Brain microvascular endothelial cell (primary cell): ENCODE results near the gene SHISAL1.

Experiments
- DNase-seq: peaks from one replicate; pipeline ENCODE4 v3.0.0-alpha.2; 2020
- H3K27ac ChIP-seq: fragments of 250-450 bp; sonication (Bioruptor Pico); 2 replicates; pipeline ENCODE4 v1.5.1; 2020; ENCODE audit warnings: mild to moderate bottlenecking, moderate library complexity
- H3K27me3 ChIP-seq: fragments of 250-450 bp; sonication (Bioruptor Pico); replicated peaks from 2 replicates; pipeline ENCODE4 v1.5.1; 2020; ENCODE audit warnings: mild to moderate bottlenecking
- H3K36me3 ChIP-seq: fragments of 250-450 bp; sonication (Bioruptor Pico); replicated peaks from 2 replicates; pipeline ENCODE4 v1.5.1; 2020; ENCODE audit warnings: mild to moderate bottlenecking
- H3K4me3 ChIP-seq: 2 replicates; pipeline ENCODE4 v1.5.1; 2011; ENCODE audit warnings: low read depth, mild to moderate bottlenecking, control low read depth, low read length, moderate library complexity
- in situ Hi-C: cut with HindIII; loops from 2 replicates; pipeline ENCODE4 v1.10.0; 2017; ENCODE audit warnings: low sequenced_read_pairs, low pct_ligation_motif_present
- TF ChIP-seq, protein P1 (sequence below): IDR thresholded peaks from 2 replicates; pipeline ENCODE4 v1.5.1; 2011; ENCODE audit warnings: low read depth, mild to moderate bottlenecking, moderate library complexity, low read length, control low read depth, inconsistent platforms; ENCODE audit errors: missing control alignments

Gene SHISAL1

GRCh38 chr22:44219101-44219870 lies 93.5 kb downstream of the SHISAL1 start:
- no peak overlapping the region for H3K27ac ChIP-seq
- no peak for DNase-seq
- no peaks in the 10 kb centered on the region for H3K36me3 ChIP-seq
- H3K4me3 ChIP-seq = no peak overlapping the region
- H3K27me3 ChIP-seq = peaks cover 5% of the 10 kb centered on the region
- TF ChIP-seq, protein P1, sequence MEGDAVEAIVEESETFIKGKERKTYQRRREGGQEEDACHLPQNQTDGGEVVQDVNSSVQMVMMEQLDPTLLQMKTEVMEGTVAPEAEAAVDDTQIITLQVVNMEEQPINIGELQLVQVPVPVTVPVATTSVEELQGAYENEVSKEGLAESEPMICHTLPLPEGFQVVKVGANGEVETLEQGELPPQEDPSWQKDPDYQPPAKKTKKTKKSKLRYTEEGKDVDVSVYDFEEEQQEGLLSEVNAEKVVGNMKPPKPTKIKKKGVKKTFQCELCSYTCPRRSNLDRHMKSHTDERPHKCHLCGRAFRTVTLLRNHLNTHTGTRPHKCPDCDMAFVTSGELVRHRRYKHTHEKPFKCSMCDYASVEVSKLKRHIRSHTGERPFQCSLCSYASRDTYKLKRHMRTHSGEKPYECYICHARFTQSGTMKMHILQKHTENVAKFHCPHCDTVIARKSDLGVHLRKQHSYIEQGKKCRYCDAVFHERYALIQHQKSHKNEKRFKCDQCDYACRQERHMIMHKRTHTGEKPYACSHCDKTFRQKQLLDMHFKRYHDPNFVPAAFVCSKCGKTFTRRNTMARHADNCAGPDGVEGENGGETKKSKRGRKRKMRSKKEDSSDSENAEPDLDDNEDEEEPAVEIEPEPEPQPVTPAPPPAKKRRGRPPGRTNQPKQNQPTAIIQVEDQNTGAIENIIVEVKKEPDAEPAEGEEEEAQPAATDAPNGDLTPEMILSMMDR = no peak
- in situ Hi-C loops = no loop called here

- Histone ChIP-seq H3K36me3 (no peaks in the 10 kb centered on the region), H3K27me3 (no peaks in the 10 kb centered on the region), H3K4me3 (no peak overlapping the region), H3K27ac (no peak overlapping the region)
- in situ Hi-C loops = no loop called here
- TF ChIP-seq, protein P1 = no peak
- no peak for DNase-seq
Observed at GRCh38 chr22:44218071-44218470, 94.7 kb downstream of the SHISAL1 start.

GRCh38 chr22:44217346-44217745 lies 95.4 kb downstream of the SHISAL1 start:
- no peak for DNase-seq
- TF ChIP-seq, protein P1 = no peak
- in situ Hi-C loops = no loop called here

DNA sequence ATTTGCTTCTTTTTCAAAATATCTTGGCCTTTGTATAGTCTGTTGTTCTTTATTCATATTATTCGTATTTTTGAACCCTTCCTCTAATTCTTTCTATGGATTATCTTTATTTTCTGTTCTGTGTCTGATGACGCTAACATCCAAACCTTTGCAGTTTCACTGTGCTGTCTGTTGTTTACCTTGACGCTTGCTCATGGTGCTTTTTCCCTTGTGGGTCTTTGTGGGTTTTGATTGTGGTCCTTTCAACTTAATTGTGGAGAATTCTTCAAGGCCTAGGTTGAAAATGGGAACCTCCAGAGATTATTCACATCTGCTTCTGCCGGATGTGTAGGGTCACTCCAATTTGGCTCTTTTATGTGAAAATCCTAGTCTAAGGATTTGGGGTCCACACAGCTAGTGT lies 97.5 kb downstream of the SHISAL1 start:
- H3K27ac ChIP-seq = no peak overlapping the region
- no peak overlapping the region for H3K4me3 ChIP-seq
- in situ Hi-C loops = no loop called here
- H3K36me3 ChIP-seq = no peaks in the 10 kb centered on the region
- no peaks in the 10 kb centered on the region for H3K27me3 ChIP-seq
- no peak for DNase-seq
- TF ChIP-seq, protein P1 = no peak

More at GRCh38 chr22:44217346-44217745, 95.4 kb downstream of the SHISAL1 start:
- Histone ChIP-seq H3K36me3 (no peaks in the 10 kb centered on the region), H3K27ac (no peak overlapping the region), H3K27me3 (no peaks in the 10 kb centered on the region), H3K4me3 (no peak overlapping the region)

GRCh38 chr22:44214764-44215163 lies 98.0 kb downstream of the SHISAL1 start:
- TF ChIP-seq, protein P1 = no peak
- no peak for DNase-seq
- no peak overlapping the region for H3K4me3 ChIP-seq
- no peaks in the 10 kb centered on the region for H3K36me3 ChIP-seq
- H3K27me3 ChIP-seq = no peaks in the 10 kb centered on the region
- in situ Hi-C loops = no loop called here
- no peak overlapping the region for H3K27ac ChIP-seq

DNA sequence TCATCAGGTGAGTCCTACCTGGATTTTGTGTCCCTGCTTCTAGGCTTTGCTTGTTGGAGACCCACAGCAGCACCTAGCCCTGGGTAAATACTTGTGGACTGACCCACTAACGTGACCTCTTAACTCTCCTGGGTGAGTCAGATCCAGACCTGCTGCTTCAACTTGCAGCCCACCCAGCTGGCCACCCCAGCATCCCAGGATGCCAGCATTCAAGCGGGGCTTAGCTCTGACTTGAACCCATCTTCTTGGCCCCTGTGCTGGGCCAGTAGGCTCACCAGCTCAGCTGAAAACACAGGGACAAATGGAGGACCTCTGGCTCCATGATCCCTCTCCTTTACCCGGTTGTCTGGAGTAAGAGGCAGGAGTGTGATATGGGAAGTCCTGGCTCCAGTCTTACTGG lies 98.6 kb downstream of the SHISAL1 start:
- in situ Hi-C loops = no loop called here
- DNase-seq = no peak
- Histone ChIP-seq H3K27me3 (no peaks in the 10 kb centered on the region), H3K27ac (no peak overlapping the region), H3K36me3 (no peaks in the 10 kb centered on the region), H3K4me3 (no peak overlapping the region)
- TF ChIP-seq, protein P1 = no peak
